ENCODE data around the gene GP9.

GRCh38 chr3:129104498-129105079 lies 44.0 kb downstream of the GP9 start:
- TF ChIP-seq, protein P1, sequence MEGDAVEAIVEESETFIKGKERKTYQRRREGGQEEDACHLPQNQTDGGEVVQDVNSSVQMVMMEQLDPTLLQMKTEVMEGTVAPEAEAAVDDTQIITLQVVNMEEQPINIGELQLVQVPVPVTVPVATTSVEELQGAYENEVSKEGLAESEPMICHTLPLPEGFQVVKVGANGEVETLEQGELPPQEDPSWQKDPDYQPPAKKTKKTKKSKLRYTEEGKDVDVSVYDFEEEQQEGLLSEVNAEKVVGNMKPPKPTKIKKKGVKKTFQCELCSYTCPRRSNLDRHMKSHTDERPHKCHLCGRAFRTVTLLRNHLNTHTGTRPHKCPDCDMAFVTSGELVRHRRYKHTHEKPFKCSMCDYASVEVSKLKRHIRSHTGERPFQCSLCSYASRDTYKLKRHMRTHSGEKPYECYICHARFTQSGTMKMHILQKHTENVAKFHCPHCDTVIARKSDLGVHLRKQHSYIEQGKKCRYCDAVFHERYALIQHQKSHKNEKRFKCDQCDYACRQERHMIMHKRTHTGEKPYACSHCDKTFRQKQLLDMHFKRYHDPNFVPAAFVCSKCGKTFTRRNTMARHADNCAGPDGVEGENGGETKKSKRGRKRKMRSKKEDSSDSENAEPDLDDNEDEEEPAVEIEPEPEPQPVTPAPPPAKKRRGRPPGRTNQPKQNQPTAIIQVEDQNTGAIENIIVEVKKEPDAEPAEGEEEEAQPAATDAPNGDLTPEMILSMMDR (conservative IDR thresholded peaks at IDR 0.05 in 1 of 2, IDR thresholded peaks at IDR 0.05 in 1 of 2; ENCODE audit: low read depth in 1 of 2, low read length in 2 of 2) = no peak
- no peak for TF ChIP-seq EZH2 (IDR thresholded peaks at IDR 0.05; ENCODE audit: low read length, missing control alignments)

Data from fibroblast of lung (primary cell).